ENCODE data around the gene GIMD1. TPM values are rescaled to one million over a fixed set of nuclear protein-coding genes. Genes with fewer than 3 reads are reported as not detected.

Gene GIMD1
- total and polyA plus RNA-seq, 2 donors (not counting 3 experiments of a cell fraction or from before 2014, with no cell fraction given): not detected

DNA sequence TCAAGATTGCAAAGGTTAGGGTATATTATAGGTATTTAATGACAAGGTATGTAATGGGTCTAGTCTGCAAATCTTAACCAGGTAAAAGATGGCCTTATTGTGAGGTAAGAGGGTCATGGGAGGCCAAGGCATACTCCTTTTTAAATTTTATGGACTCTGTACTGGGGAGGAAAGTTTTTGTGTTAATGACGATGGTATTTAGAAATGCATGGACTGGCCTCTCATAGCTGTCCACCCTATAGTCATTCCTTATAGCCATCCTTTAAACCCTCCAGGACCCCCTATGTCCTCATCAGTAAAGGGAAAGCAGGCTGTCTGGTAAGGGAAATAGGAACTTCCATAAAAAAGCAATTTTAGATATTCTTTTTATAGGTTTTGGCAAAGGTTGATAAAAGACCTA, 50.8 kb downstream of the GIMD1 start:
- no peak overlapping the region for H3K9ac ChIP-seq (replicated peaks; ENCODE audit: extremely low read depth, insufficient read depth, low read length)
- POLR2A ChIA-PET: no interaction called here
- FAIRE-seq: no peak

DNA sequence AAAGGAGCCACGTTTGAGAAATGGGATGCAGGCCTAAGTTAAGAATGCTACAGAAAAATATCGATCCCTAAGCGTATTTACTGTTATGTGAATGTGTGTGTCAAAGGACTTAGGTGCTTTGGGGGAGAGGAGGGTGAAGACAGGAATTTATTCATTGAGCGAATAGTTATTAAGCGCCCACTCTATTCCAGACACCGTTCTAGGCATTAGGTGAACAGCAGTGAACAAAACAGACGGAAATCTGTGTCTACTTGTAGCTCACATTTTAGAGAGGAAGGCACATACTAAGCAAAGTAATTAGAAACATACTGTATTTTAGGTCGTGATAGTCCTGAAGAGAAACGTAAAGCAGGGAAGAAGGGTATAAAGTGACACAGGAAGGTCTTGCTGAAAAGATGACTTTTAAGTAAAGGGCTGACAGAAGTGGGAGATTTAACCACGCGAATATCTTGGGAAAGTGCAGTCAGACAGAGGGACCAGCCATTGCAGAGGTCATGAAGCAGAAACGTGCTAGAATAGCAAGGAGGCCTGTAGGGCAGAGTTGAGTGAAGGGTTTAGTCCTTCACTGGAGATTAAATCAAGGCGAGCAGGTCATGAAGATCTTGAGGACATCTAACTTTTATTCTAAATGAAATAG, 51.7 kb downstream of the GIMD1 start:
- Histone ChIP-seq H3K4me3 (replicated peaks in 1 of 3; ENCODE audit: insufficient read depth in 1 of 3, low read depth in 1 of 3, low read length in 3 of 3) (peak overlapping the region; percentile 49 to 96 (median 83)), H3K4me1 (ENCODE audit: control insufficient read depth, extremely low read depth, insufficient read depth, low read length) (peaks cover 20% of the 10 kb centered on the region), H3K79me2 (ENCODE audit: control insufficient read depth, insufficient read depth, low read length) (peaks cover 54% of the 10 kb centered on the region), H2AFZ (ENCODE audit: low read depth, low read length) (peak overlapping the region; percentile 58), H3K36me3 (ENCODE audit: control insufficient read depth in 2 of 2, extremely low read depth in 1 of 2, insufficient read depth in 2 of 2, low read length in 2 of 2) (no peaks in the 10 kb centered on the region), H3K27me3 (ENCODE audit: control insufficient read depth in 2 of 2, insufficient read depth in 2 of 2, low read length in 2 of 2) (no peaks in the 10 kb centered on the region), H3K4me2 (ENCODE audit: insufficient read depth, low read length) (peak overlapping the region; percentile 98), H4K20me1 (replicated peaks; ENCODE audit: control insufficient read depth, extremely low read depth, insufficient read depth, low read length) (no peaks in the 10 kb centered on the region), H3K9me1 (replicated peaks; ENCODE audit: control insufficient read depth, extremely low read depth, insufficient read depth, low read length) (no peaks in the 10 kb centered on the region), H3K9me3 (replicated peaks; ENCODE audit: control insufficient read depth, insufficient read depth, low read length) (no peaks in the 10 kb centered on the region), H3K27ac (ENCODE audit: insufficient read depth, low read depth, low read length) (peak overlapping the region; percentile 92), H3K9ac (replicated peaks; ENCODE audit: extremely low read depth, insufficient read depth, low read length) (peak overlapping the region; percentile 93)
- dilution Hi-C loops (cut with MboI; ENCODE audit: extremely low pct_ligation_motif_present, low sequenced_read_pairs): no loop called here
- CTCF ChIA-PET: interaction anchor here (2.6 kb wide), 1 partner anchor 50 kb away, joined by 14 read pairs; no protein-coding TSS in a partner anchor
- FAIRE-seq (no peak), DNase-seq (ENCODE audit: low read depth, low spot score) (no peak)
- TF ChIP-seq POLR2AphosphoS5 (IDR thresholded peaks at IDR 0.05; ENCODE audit: insufficient read depth, low read depth, low read length) (no peak), POLR2A (IDR thresholded peaks at IDR 0.05; ENCODE audit: low read depth, low read length) (no peak), MYC (IDR thresholded peaks at IDR 0.05; ENCODE audit: low read depth, low read length) (no peak)
- TF ChIP-seq, protein P1, sequence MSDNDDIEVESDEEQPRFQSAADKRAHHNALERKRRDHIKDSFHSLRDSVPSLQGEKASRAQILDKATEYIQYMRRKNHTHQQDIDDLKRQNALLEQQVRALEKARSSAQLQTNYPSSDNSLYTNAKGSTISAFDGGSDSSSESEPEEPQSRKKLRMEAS (IDR thresholded peaks at IDR 0.05; ENCODE audit: insufficient read depth, insufficient read length): no peak
- POLR2A ChIA-PET: no interaction called here
- intact Hi-C loops (cut with micrococcal nuclease): loop anchor here (1.0 to 5.0 kb wide), 6 partner anchors 30 to 610 kb away; partner anchors contain the start of genes GSTCD and INTS12
- BruUV-seq (replicated peaks): TSS peak; percentile 85

More for the DNA sequence above, 50.8 kb downstream of the GIMD1 start:
- Histone ChIP-seq H3K9me1 (replicated peaks; ENCODE audit: control insufficient read depth, extremely low read depth, insufficient read depth, low read length) (no peaks in the 10 kb centered on the region), H3K4me1 (ENCODE audit: control insufficient read depth, extremely low read depth, insufficient read depth, low read length) (peaks cover 20% of the 10 kb centered on the region), H2AFZ (ENCODE audit: low read depth, low read length) (no peak overlapping the region), H3K9me3 (replicated peaks; ENCODE audit: control insufficient read depth, insufficient read depth, low read length) (no peaks in the 10 kb centered on the region), H3K4me2 (ENCODE audit: insufficient read depth, low read length) (peak overlapping the region; percentile 98), H4K20me1 (replicated peaks; ENCODE audit: control insufficient read depth, extremely low read depth, insufficient read depth, low read length) (no peaks in the 10 kb centered on the region), H3K4me3 (replicated peaks in 1 of 3; ENCODE audit: insufficient read depth in 1 of 3, low read depth in 1 of 3, low read length in 3 of 3) (no peak overlapping the region), H3K36me3 (ENCODE audit: control insufficient read depth in 2 of 2, extremely low read depth in 1 of 2, insufficient read depth in 2 of 2, low read length in 2 of 2) (no peaks in the 10 kb centered on the region), H3K27ac (ENCODE audit: insufficient read depth, low read depth, low read length) (no peak overlapping the region), H3K79me2 (ENCODE audit: control insufficient read depth, insufficient read depth, low read length) (peaks cover 56% of the 10 kb centered on the region), H3K27me3 (ENCODE audit: control insufficient read depth in 2 of 2, insufficient read depth in 2 of 2, low read length in 2 of 2) (no peaks in the 10 kb centered on the region)
- no peak for DNase-seq (ENCODE audit: low read depth, low spot score)
- no TSS peak for BruUV-seq (replicated peaks)
- intact Hi-C loops (cut with micrococcal nuclease) (loop anchor here (5.0 kb wide), 1 partner anchor 611 kb away; the partner anchor contains the start of genes GSTCD and INTS12), dilution Hi-C loops (cut with MboI; ENCODE audit: extremely low pct_ligation_motif_present, low sequenced_read_pairs) (no loop called here)
- TF ChIP-seq GATA2 (IDR thresholded peaks at IDR 0.05; ENCODE audit: insufficient read depth, insufficient read length, low read depth, low read length) (no peak), POLR2AphosphoS5 (IDR thresholded peaks at IDR 0.05; ENCODE audit: insufficient read depth, low read depth, low read length) (no peak), POLR2A (IDR thresholded peaks at IDR 0.05; ENCODE audit: low read depth, low read length) (no peak), FOS (IDR thresholded peaks at IDR 0.05; ENCODE audit: borderline replicate concordance, insufficient read depth, low read length) (no peak), EZH2 (IDR thresholded peaks at IDR 0.05; ENCODE audit: borderline replicate concordance, low read depth, low read length, severe bottlenecking) (no peak), MYC (IDR thresholded peaks at IDR 0.05; ENCODE audit: low read depth, low read length) (no peak)
- CTCF ChIA-PET: interaction anchor here (3.1 kb wide), 1 partner anchor 11 kb away, joined by 18 read pairs; no protein-coding TSS in a partner anchor
